Measurements from ENCODE around the gene GMPR. TPM values are rescaled to one million over a fixed set of nuclear protein-coding genes. Genes with fewer than 3 reads are reported as not detected.

The GMPR gene
- total and polyA plus RNA-seq, 10 of the 15 experiments (the other 5 are each of a cell fraction or from before 2014, with no cell fraction given), result 0.15 to 1.8 (median 0.49) TPM; not detected in 1

DNA sequence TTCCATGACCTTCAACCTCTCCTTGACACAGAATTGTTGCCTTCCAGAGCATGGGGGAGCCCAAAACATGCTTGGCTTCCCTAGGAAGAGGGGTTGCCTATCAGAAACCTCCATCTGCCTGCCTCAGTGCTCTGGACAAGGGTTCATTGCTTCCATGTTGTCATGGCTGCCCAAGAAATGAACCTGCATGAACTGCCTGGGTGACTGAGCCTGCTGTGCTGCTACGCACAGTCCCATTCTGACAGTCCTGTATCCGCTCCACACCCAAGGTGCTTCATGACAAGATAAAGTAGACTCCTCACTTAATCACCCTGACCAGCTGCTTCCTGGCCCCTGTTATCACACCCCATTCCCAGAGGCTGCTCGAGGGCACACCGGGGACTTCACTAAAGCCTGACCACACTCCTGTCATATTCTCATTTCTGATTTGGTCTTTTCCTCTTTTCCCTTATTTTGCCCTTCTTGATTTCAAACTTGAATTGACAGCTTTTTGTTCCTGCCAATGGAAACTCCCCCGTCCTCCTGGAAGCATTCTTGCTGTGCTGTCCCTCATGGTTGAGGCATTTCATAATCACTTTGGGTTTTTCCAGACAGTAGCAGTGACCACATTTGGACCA lies 31.9 kb downstream of the GMPR start:
- Histone ChIP-seq H3K27ac (ENCODE audit: control insufficient read depth, insufficient read depth) (no peak overlapping the region), H3K27me3 (replicated peaks in 1 of 2; ENCODE audit: control insufficient read depth in 2 of 2, insufficient read depth in 2 of 2, low read length in 1 of 2) (no peaks in the 10 kb centered on the region; a peak in 1 of 4 replicates), H2AFZ (ENCODE audit: control insufficient read depth, low read depth, low read length) (no peak overlapping the region), H3K4me1 (ENCODE audit: control insufficient read depth, insufficient read depth, low read length) (no peaks in the 10 kb centered on the region), H3K4me3 (no peak overlapping the region), H3K79me2 (ENCODE audit: control insufficient read depth, insufficient read depth, low read length) (no peaks in the 10 kb centered on the region), H4K20me1 (ENCODE audit: control insufficient read depth, insufficient read depth) (no peaks in the 10 kb centered on the region), H3K9ac (ENCODE audit: control insufficient read depth, insufficient read depth, low read length) (no peak overlapping the region), H3K4me2 (ENCODE audit: control insufficient read depth, insufficient read depth) (no peak overlapping the region), H3K9me3 (replicated peaks; ENCODE audit: control insufficient read depth, insufficient read depth, low read length) (no peaks in the 10 kb centered on the region), H3K36me3 (ENCODE audit: control insufficient read depth in 2 of 2, insufficient read depth in 2 of 2, low read length in 1 of 2) (no peaks in the 10 kb centered on the region)
- CTCF ChIA-PET, result interaction anchor here (0.8 to 7.9 kb wide), 3 partner anchors 16 to 694 kb away, joined by 3 to 54 read pairs (median 3); no protein-coding TSS in a partner anchor
- in situ Hi-C loops (cut with MboI) (no loop called here), intact Hi-C loops (cut with micrococcal nuclease; ENCODE audit: unreplicated experiment) (no loop called here)
- SMC1A ChIA-PET (ENCODE audit: uncharacterized antibody, unreplicated experiment), result interaction anchor here (1.2 kb wide), 1 partner anchor 18 kb away, joined by 3 read pairs; no protein-coding TSS in a partner anchor
- DNase-seq (ENCODE audit: low read depth, low spot score), result no peak
- FAIRE-seq, result no peak
- POLR2A ChIA-PET, result no interaction called here
- 61% methylated on average over 5 of the region's 5 CpGs for WGBS (ENCODE audit: insufficient coverage, insufficient replicate concordance, low lambda C conversion rate, missing lambda C conversion rate)
- TF ChIP-seq GATAD2B (conservative IDR thresholded peaks at IDR 0.05; ENCODE audit: low read depth) (no peak), TCF7 (IDR thresholded peaks at IDR 0.05; ENCODE audit: borderline replicate concordance) (no peak), ZZZ3 (IDR thresholded peaks at IDR 0.05; ENCODE audit: control insufficient read depth, insufficient read length, low read depth) (no peak), POU2F2 (IDR thresholded peaks at IDR 0.05; ENCODE audit: borderline replicate concordance, low read depth, low read length) (no peak), SREBF2 (IDR thresholded peaks at IDR 0.05; ENCODE audit: low read length) (no peak), ATF7 (IDR thresholded peaks at IDR 0.05; ENCODE audit: low read depth) (no peak), ZNF24 (IDR thresholded peaks at IDR 0.05) (no peak), PBX3 (IDR thresholded peaks at IDR 0.05; ENCODE audit: insufficient replicate concordance, low read depth, low read length) (no peak), NR2C2 (IDR thresholded peaks at IDR 0.05; ENCODE audit: borderline replicate concordance, control insufficient read depth, insufficient read length, low read depth) (no peak), CHD4 (IDR thresholded peaks at IDR 0.05) (no peak)
- TF ChIP-seq, protein P1, sequence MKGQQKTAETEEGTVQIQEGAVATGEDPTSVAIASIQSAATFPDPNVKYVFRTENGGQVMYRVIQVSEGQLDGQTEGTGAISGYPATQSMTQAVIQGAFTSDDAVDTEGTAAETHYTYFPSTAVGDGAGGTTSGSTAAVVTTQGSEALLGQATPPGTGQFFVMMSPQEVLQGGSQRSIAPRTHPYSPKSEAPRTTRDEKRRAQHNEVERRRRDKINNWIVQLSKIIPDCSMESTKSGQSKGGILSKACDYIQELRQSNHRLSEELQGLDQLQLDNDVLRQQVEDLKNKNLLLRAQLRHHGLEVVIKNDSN (IDR thresholded peaks at IDR 0.05; ENCODE audit: borderline replicate concordance, extremely low read length, insufficient read depth, low read depth, low read length), result no peak
- TF ChIP-seq, protein P2, sequence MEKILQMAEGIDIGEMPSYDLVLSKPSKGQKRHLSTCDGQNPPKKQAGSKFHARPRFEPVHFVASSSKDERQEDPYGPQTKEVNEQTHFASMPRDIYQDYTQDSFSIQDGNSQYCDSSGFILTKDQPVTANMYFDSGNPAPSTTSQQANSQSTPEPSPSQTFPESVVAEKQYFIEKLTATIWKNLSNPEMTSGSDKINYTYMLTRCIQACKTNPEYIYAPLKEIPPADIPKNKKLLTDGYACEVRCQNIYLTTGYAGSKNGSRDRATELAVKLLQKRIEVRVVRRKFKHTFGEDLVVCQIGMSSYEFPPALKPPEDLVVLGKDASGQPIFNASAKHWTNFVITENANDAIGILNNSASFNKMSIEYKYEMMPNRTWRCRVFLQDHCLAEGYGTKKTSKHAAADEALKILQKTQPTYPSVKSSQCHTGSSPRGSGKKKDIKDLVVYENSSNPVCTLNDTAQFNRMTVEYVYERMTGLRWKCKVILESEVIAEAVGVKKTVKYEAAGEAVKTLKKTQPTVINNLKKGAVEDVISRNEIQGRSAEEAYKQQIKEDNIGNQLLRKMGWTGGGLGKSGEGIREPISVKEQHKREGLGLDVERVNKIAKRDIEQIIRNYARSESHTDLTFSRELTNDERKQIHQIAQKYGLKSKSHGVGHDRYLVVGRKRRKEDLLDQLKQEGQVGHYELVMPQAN (conservative IDR thresholded peaks at IDR 0.05), result no peak
- TF ChIP-seq, protein P3, sequence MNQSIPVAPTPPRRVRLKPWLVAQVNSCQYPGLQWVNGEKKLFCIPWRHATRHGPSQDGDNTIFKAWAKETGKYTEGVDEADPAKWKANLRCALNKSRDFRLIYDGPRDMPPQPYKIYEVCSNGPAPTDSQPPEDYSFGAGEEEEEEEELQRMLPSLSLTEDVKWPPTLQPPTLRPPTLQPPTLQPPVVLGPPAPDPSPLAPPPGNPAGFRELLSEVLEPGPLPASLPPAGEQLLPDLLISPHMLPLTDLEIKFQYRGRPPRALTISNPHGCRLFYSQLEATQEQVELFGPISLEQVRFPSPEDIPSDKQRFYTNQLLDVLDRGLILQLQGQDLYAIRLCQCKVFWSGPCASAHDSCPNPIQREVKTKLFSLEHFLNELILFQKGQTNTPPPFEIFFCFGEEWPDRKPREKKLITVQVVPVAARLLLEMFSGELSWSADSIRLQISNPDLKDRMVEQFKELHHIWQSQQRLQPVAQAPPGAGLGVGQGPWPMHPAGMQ (IDR thresholded peaks at IDR 0.05; ENCODE audit: borderline replicate concordance), result no peak
- BruUV-seq (replicated peaks), result no TSS peak
- no peak for ATAC-seq
- RAD21 ChIA-PET (ENCODE audit: unreplicated experiment), result no interaction called here
